ENCODE data around the gene DHRS11.

DHRS11 gene

GRCh38 chr17:36614081-36614480 lies 22.4 kb downstream of the DHRS11 start:
- no peak for DNase-seq (ENCODE audit: low read depth)

GRCh38 chr17:36614933-36615332 lies 23.3 kb downstream of the DHRS11 start:
- no peak for DNase-seq (ENCODE audit: low read depth)

GRCh38 chr17:36616061-36617029 lies 24.7 kb downstream of the DHRS11 start:
- no peak for DNase-seq (ENCODE audit: low read depth)

- DNase-seq (ENCODE audit: low read depth) = no peak
Measured at GRCh38 chr17:36617773-36618172, 26.1 kb downstream of the DHRS11 start.

GRCh38 chr17:36623281-36623680 lies 31.6 kb downstream of the DHRS11 start:
- no peak for DNase-seq (ENCODE audit: low read depth)

GRCh38 chr17:36625188-36625587 lies 33.5 kb downstream of the DHRS11 start:
- no peak for DNase-seq (ENCODE audit: low read depth)

- no peak for DNase-seq (ENCODE audit: low read depth)
Measured at GRCh38 chr17:36627101-36627500, 35.4 kb downstream of the DHRS11 start.

- no peak for DNase-seq (ENCODE audit: low read depth)
Measured at GRCh38 chr17:36628576-36628975, 36.9 kb downstream of the DHRS11 start.

GRCh38 chr17:36629252-36629847 lies 37.7 kb downstream of the DHRS11 start:
- peak; percentile 70 for DNase-seq (ENCODE audit: low read depth)

- no peak for DNase-seq (ENCODE audit: low read depth)
Measured at GRCh38 chr17:36629970-36630502, 38.4 kb downstream of the DHRS11 start.

GRCh38 chr17:36631022-36631421 lies 39.3 kb downstream of the DHRS11 start:
- no peak for DNase-seq (ENCODE audit: low read depth)

GRCh38 chr17:36632916-36633771 lies 41.5 kb downstream of the DHRS11 start:
- DNase-seq (ENCODE audit: low read depth) = no peak

GRCh38 chr17:36640346-36640745 lies 48.7 kb downstream of the DHRS11 start:
- no peak for DNase-seq (ENCODE audit: low read depth)

- no peak for DNase-seq (ENCODE audit: low read depth)
Measured at GRCh38 chr17:36640836-36641235, 49.2 kb downstream of the DHRS11 start.

- no peak for DNase-seq (ENCODE audit: low read depth)
Measured at GRCh38 chr17:36641331-36641876, 49.7 kb downstream of the DHRS11 start.

- no peak for DNase-seq (ENCODE audit: low read depth)
Measured at GRCh38 chr17:36641877-36642845, 50.5 kb downstream of the DHRS11 start.

GRCh38 chr17:36643086-36643685 lies 51.5 kb downstream of the DHRS11 start:
- no peak for DNase-seq (ENCODE audit: low read depth)

GRCh38 chr17:36645422-36645821 lies 53.7 kb downstream of the DHRS11 start:
- no peak for DNase-seq (ENCODE audit: low read depth)

GRCh38 chr17:36647636-36648035 lies 56.0 kb downstream of the DHRS11 start:
- DNase-seq (ENCODE audit: low read depth) = no peak

GRCh38 chr17:36650096-36650775 lies 58.6 kb downstream of the DHRS11 start:
- no peak for DNase-seq (ENCODE audit: low read depth)
